IMR-90 (cell line): ENCODE data around the gene CADM2. TPM values are rescaled to one million over a fixed set of nuclear protein-coding genes. Genes with fewer than 3 reads are reported as not detected.

Experiments used
- ATAC-seq: fragments of 200-7000 bp; cut with Tn5 transposase; 2 replicates; pipeline ENCODE4 v1.9.1; 2020; ENCODE audit warnings: low read depth, mild to moderate bottlenecking, moderate library complexity
- BruUV-seq: library from RNA; stranded (reverse); fragments of 400-500 nt; replicated peaks from 2 replicates; lab custom pipeline; 2021; lab: Mats Ljungman, UMichigan
- CTCF ChIA-PET: fragments of 300-600 bp; formaldehyde crosslinking; extraction: SDS; loops from one replicate; lab custom pipeline; 2021; ENCODE audit warnings: antibody characterized with exemption; lab: Yijun Ruan, JAX
- POLR2A ChIA-PET: fragments of 300-600 bp; sonication (Branson Sonifier 250); formaldehyde crosslinking; loops from one replicate; lab custom pipeline; 2022; ENCODE audit warnings: antibody characterized with exemption; ENCODE audit not compliant: unreplicated experiment; lab: Charles Lee
- DNase-seq: peaks from one replicate; pipeline ENCODE4 v3.0.0; 2013
- H2AFZ ChIP-seq: replicated peaks from 2 replicates; pipeline ENCODE3; 2013; ENCODE audit warnings: low read length, mild to moderate bottlenecking; ENCODE audit not compliant: poor library complexity
- H2AK5ac ChIP-seq: 2 replicates; pipeline ENCODE4 v1.6.1; 2013; ENCODE audit warnings: low read depth, low read length, inconsistent platforms
- H2AK9ac ChIP-seq: replicated peaks from 2 replicates; pipeline ENCODE3; 2013; ENCODE audit warnings: mild to moderate bottlenecking, low read depth, low read length, moderate library complexity; ENCODE audit not compliant: poor library complexity
- H2BK120ac ChIP-seq: 2 replicates; pipeline ENCODE4 v1.6.1; 2013; ENCODE audit warnings: low read depth, low read length, inconsistent platforms
- H2BK15ac ChIP-seq: 3 replicates; pipeline ENCODE4 v1.6.1; 2013; ENCODE audit warnings: low read depth, low read length, inconsistent platforms
- H2BK20ac ChIP-seq: 2 replicates; pipeline ENCODE4 v1.6.1; 2013; ENCODE audit warnings: low read depth, mild to moderate bottlenecking, inconsistent platforms, low read length, moderate library complexity
- H2BK5ac ChIP-seq: 2 replicates; pipeline ENCODE4 v1.6.1; 2013; ENCODE audit warnings: mild to moderate bottlenecking, low read depth, low read length, inconsistent platforms; ENCODE audit not compliant: poor library complexity, severe bottlenecking
- H3K14ac ChIP-seq: replicated peaks from 2 replicates; pipeline ENCODE4 v1.6.1; 2013; ENCODE audit warnings: low read depth, low read length, inconsistent platforms
- H3K18ac ChIP-seq: 2 replicates; pipeline ENCODE4 v1.6.1; 2013; ENCODE audit warnings: low read depth, low read length, control low read depth
- H3K23ac ChIP-seq: 2 replicates; pipeline ENCODE4 v1.6.1; 2013; ENCODE audit warnings: low read depth, low read length, inconsistent platforms
- H3K27ac ChIP-seq: 2 replicates; pipeline ENCODE4 v1.5.1; 2013; ENCODE audit warnings: mild to moderate bottlenecking, control low read depth, low read length; ENCODE audit not compliant: insufficient read depth
- H3K27me3 ChIP-seq: 2 replicates; pipeline ENCODE4 v1.6.1; 2013; ENCODE audit warnings: low read length; ENCODE audit not compliant: control insufficient read depth, insufficient read depth
- H3K36me3 ChIP-seq: 2 replicates; pipeline ENCODE4 v1.6.1; 2013; ENCODE audit warnings: low read length, mixed read lengths; ENCODE audit not compliant: control insufficient read depth, insufficient read depth
- H3K4ac ChIP-seq: 2 replicates; pipeline ENCODE4 v1.6.1; 2013; ENCODE audit warnings: low read depth, low read length, inconsistent platforms
- H3K4me1 ChIP-seq: 2 replicates; pipeline ENCODE4 v1.6.1; 2013; ENCODE audit warnings: low read length, mixed read lengths; ENCODE audit not compliant: control insufficient read depth, insufficient read depth
- H3K4me2 ChIP-seq: 2 replicates; pipeline ENCODE4 v1.6.1; 2013; ENCODE audit warnings: low read depth, mild to moderate bottlenecking, control low read depth, low read length, moderate library complexity
- H3K4me3 ChIP-seq: 2 replicates; pipeline ENCODE4 v1.5.1; 2013; ENCODE audit warnings: low read depth, mild to moderate bottlenecking, control low read depth, low read length, moderate library complexity; ENCODE audit not compliant: insufficient read depth
- H3K56ac ChIP-seq: 2 replicates; pipeline ENCODE4 v1.6.1; 2013; ENCODE audit warnings: low read length, inconsistent platforms; ENCODE audit not compliant: insufficient read depth; ENCODE audit errors: extremely low read depth
- H3K79me1 ChIP-seq, 2 experiments: 2 replicates each; pipeline ENCODE4 v1.6.1; 2013; ENCODE audit warnings: low read length in 2 of 2, inconsistent platforms in 1 of 2, low read depth in 1 of 2
- H3K9ac ChIP-seq: 2 replicates; pipeline ENCODE4 v1.6.1; 2013; ENCODE audit warnings: low read depth, low read length, control low read depth
- H3K9me1 ChIP-seq: 2 replicates; pipeline ENCODE4 v1.6.1; 2013; ENCODE audit warnings: low read length, inconsistent platforms; ENCODE audit not compliant: insufficient read depth
- H3K9me3 ChIP-seq: 2 replicates; pipeline ENCODE4 v1.6.1; 2013; ENCODE audit warnings: low read length; ENCODE audit not compliant: control insufficient read depth, insufficient read depth
- H4K20me1 ChIP-seq: 2 replicates; pipeline ENCODE4 v1.6.1; 2013; ENCODE audit warnings: low read length, inconsistent platforms; ENCODE audit not compliant: insufficient read depth
- H4K5ac ChIP-seq: 2 replicates; pipeline ENCODE4 v1.6.1; 2013; ENCODE audit warnings: mild to moderate bottlenecking, low read depth, low read length, control low read depth
- H4K8ac ChIP-seq, 2 experiments: 2 replicates each; pipeline ENCODE4 v1.6.1; 2013; ENCODE audit warnings: low read depth in 2 of 2, low read length in 2 of 2, control low read depth in 1 of 2, inconsistent platforms in 1 of 2
- H4K91ac ChIP-seq: 2 replicates; pipeline ENCODE4 v1.6.1; 2013; ENCODE audit warnings: low read depth, low read length, inconsistent platforms; ENCODE audit not compliant: insufficient read depth
- BHLHE40 ChIP-seq: fragments of 150-350 bp; IDR thresholded peaks from 2 replicates; pipeline ENCODE4 v1.6.1; 2016; ENCODE audit warnings: mild to moderate bottlenecking, low read depth, low read length
- CEBPB ChIP-seq: IDR thresholded peaks from 2 replicates; pipeline ENCODE4 v1.6.1; 2012; ENCODE audit warnings: low read depth, low read length, improper control_type of control experiment
- FOS ChIP-seq: fragments of 150-350 bp; IDR thresholded peaks from 2 replicates; pipeline ENCODE4 v1.6.1; 2016; ENCODE audit warnings: low read depth, low read length
- MAFK ChIP-seq: IDR thresholded peaks from 2 replicates; pipeline ENCODE4 v1.6.1; 2012; ENCODE audit warnings: low read depth, low read length, improper control_type of control experiment
- MXI1 ChIP-seq: IDR thresholded peaks from 2 replicates; pipeline ENCODE4 v1.6.1; 2012; ENCODE audit warnings: low read depth, mild to moderate bottlenecking, low read length, moderate library complexity, borderline replicate concordance
- RAD21 ChIP-seq: IDR thresholded peaks from 2 replicates; pipeline ENCODE4 v1.6.1; 2012; ENCODE audit warnings: low read length, improper control_type of control experiment
- RCOR1 ChIP-seq: IDR thresholded peaks from 2 replicates; pipeline ENCODE4 v1.6.1; 2012; ENCODE audit warnings: mild to moderate bottlenecking, low read length, improper control_type of control experiment; ENCODE audit not compliant: insufficient replicate concordance
- RFX5 ChIP-seq: IDR thresholded peaks from 2 replicates; pipeline ENCODE4 v1.8.0; 2012; ENCODE audit warnings: low read depth, mild to moderate bottlenecking, low read length, moderate library complexity
- SMC3 ChIP-seq: fragments of 150-350 bp; IDR thresholded peaks from 2 replicates; pipeline ENCODE4 v1.6.1; 2016; ENCODE audit warnings: low read depth, mild to moderate bottlenecking, antibody characterized with exemption, low read length, moderate library complexity
- WGBS, 2 experiments: methylation state at CpG; one replicate each; pipeline versions ENCODE4 v1.1.5 to v1.1.7; 2013; ENCODE audit warnings: missing lambda C conversion rate in 2 of 2; ENCODE audit not compliant: insufficient read length in 1 of 2; ENCODE audit errors: extremely low coverage in 2 of 2; 5-methylcytosine and 5-hydroxymethylcytosine counted together
- dilution Hi-C: fragments of 300-500 bp; cut with HindIII; formaldehyde crosslinking; loops from one replicate; pipeline ENCODE4 v1.14.3; 2018; ENCODE audit warnings: low sequenced_read_pairs; ENCODE audit not compliant: unreplicated experiment
- in situ Hi-C: fragments of 300-500 bp; cut with MboI; formaldehyde crosslinking; loops from 3 replicates; pipeline ENCODE4 v1.14.3; 2019; ENCODE audit warnings: low sequenced_read_pairs, inconsistent platforms, mixed read lengths
- intact Hi-C: fragments of 100-400 bp; cut with micrococcal nuclease; formaldehyde crosslinking; loops from 2 replicates; pipeline ENCODE4 v1.10.0; 2022
- polyA plus RNA-seq, 3 experiments: library from polyadenylated mRNA; depleted of rRNA; stranded (reverse); fragments of >200 nt; gene quantifications; 2 replicates each; pipeline ENCODE4 v1.2.3, GENCODE V29; 2012; ENCODE audit warnings: low replicate concordance in 1 of 3
- total RNA-seq: library from RNA; depleted of rRNA; stranded (reverse); fragments of >200 nt; gene quantifications from 2 replicates; pipeline ENCODE4 v1.2.3, GENCODE V29; 2012
- TF ChIP-seq, protein P1 (sequence below): fragments of 150-350 bp; IDR thresholded peaks from 2 replicates; pipeline ENCODE4 v1.6.1; 2017; ENCODE audit warnings: mild to moderate bottlenecking, antibody characterized with exemption, low read length, low read depth
- TF ChIP-seq, protein P2 (sequence below): fragments of 150-350 bp; IDR thresholded peaks from 2 replicates; pipeline ENCODE4 v1.6.1; 2016; ENCODE audit warnings: low read depth, mild to moderate bottlenecking, low read length, moderate library complexity, borderline replicate concordance

Gene CADM2
- total and polyA plus RNA-seq, 2 of the 4 experiments (the other 2 are of a cell fraction): not detected

DNA sequence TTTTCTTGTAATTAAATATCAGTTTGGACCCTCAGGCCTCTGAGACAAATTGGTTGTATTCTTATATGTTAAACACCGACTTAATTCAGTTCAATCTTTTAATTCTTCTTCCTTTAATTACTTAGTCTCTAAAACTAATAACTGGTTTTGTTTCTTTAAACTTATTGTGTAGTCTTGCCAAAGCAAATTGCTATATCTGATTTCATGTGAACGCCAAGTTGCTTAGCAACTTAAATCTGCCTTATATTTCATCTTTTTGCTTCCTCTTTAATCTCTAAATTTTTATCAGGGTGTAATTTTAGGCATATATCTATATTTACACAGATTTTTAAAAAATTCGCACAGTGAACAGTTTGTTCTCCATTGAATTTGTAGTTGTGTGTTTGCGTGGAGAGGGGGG lies 82.2 kb downstream of the CADM2 start:
- DNase-seq: no peak
- Histone ChIP-seq H3K56ac (no peak overlapping the region), H2BK5ac (no peak overlapping the region), H3K4me3 (no peak overlapping the region), H3K4me2 (no peak overlapping the region), H3K27me3 (no peaks in the 10 kb centered on the region), H2BK20ac (no peak overlapping the region), H4K5ac (no peak overlapping the region), H3K4ac (no peak overlapping the region), H2AK9ac (no peak overlapping the region), H4K8ac (no peak overlapping the region), H2BK120ac (no peak overlapping the region), H3K18ac (no peak overlapping the region), H3K23ac (no peak overlapping the region), H4K91ac (no peak overlapping the region), H3K9ac (no peak overlapping the region), H2AK5ac (no peak overlapping the region), H3K79me1 (no peaks in the 10 kb centered on the region), H3K36me3 (no peaks in the 10 kb centered on the region), H3K27ac (no peak overlapping the region), H3K9me3 (peaks cover 2% of the 10 kb centered on the region; the same call in 1 of the 2 replicates), H4K20me1 (no peaks in the 10 kb centered on the region), H2BK15ac (no peak overlapping the region), H3K9me1 (no peaks in the 10 kb centered on the region), H3K4me1 (no peaks in the 10 kb centered on the region), H3K14ac (no peak overlapping the region), H2AFZ (no peak overlapping the region)
- intact Hi-C loops: no loop called here
- no peak for ATAC-seq
- no peak for TF ChIP-seq FOS
- TF ChIP-seq BHLHE40: no peak
- TF ChIP-seq MXI1: no peak
- TF ChIP-seq, protein P1, sequence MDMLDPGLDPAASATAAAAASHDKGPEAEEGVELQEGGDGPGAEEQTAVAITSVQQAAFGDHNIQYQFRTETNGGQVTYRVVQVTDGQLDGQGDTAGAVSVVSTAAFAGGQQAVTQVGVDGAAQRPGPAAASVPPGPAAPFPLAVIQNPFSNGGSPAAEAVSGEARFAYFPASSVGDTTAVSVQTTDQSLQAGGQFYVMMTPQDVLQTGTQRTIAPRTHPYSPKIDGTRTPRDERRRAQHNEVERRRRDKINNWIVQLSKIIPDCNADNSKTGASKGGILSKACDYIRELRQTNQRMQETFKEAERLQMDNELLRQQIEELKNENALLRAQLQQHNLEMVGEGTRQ: no peak
- TF ChIP-seq, protein P2, sequence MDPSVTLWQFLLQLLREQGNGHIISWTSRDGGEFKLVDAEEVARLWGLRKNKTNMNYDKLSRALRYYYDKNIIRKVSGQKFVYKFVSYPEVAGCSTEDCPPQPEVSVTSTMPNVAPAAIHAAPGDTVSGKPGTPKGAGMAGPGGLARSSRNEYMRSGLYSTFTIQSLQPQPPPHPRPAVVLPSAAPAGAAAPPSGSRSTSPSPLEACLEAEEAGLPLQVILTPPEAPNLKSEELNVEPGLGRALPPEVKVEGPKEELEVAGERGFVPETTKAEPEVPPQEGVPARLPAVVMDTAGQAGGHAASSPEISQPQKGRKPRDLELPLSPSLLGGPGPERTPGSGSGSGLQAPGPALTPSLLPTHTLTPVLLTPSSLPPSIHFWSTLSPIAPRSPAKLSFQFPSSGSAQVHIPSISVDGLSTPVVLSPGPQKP: no peak
- no peak for TF ChIP-seq MAFK
- no peak for TF ChIP-seq RAD21
- TF ChIP-seq RFX5: no peak
- no peak for TF ChIP-seq RCOR1
- no peak for TF ChIP-seq CEBPB
- no peak for TF ChIP-seq SMC3
- ChIA-PET POLR2A (no interaction called here), CTCF (no interaction called here)
- no TSS peak for BruUV-seq
- WGBS, 2 experiments: no CpG with 5 or more reads among the region's 4 CpGs
- in situ Hi-C loops: no loop called here
- dilution Hi-C loops: no loop called here
